HG03575 (cell line): ENCODE measurements around the gene MOB3B.

Experiments used
- ATAC-seq: cut with Tn5 transposase; IDR thresholded peaks from one replicate; pipeline ENCODE4 v1.9.1; 2021; ENCODE audit not compliant: unreplicated experiment, insufficient number of reproducible peaks, low FRiP score; ENCODE audit errors: extremely low read depth

The MOB3B gene

DNA sequence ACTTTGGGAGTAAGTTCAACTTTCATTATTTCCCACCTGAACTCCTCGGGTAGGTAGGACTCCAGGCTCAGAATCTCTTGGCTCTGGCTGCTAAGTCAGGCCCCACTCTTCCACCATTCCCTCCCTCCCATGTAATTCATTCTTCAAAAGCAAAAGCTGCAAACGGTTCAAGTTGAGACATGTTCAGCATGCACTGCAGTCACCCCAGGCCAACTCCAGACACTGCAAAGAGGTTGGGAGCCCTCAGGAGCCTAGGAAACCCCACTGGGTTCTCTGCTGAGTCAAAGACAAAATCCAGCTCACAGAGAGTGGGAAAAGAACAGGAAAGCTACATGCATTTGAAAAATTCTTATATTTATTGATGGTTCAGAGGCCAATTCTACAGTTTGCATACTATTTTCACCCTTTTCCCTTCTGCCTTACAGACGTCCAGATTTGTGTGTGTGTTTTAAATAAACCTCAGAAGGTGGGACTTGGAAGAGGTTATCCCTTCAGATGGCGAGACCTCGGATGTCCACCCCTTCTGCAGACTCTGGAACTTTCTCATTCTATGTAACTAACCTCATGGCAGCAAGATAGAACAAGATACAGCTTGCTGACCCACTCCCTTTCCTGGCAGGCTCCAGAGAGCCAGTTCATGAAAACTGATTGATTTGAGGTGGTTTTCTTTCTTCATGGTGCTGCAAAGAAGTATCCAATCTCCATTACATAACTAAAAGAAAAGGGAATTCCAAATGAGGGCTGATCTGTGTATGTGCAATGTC, 167.0 kb downstream of the MOB3B start:
- no peak for ATAC-seq

DNA sequence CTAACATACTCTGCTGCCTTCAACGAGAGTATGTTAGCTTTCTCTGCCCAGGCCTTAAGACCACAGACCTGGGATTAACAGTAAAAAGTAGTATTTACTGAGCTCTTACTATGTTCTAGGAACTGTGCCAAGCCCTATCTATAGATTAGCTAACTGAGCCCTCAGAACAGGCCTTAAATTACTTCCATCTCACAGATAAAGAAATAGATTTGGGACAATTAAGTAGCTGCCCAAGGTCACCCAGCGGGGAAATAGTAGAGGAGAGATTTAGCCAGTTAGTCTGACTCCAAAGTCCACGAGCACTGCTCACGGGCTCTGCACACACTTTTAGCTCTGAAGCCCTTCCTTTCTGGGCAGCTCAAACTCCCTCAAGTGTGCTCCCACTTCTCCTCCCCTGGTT, 168.1 kb downstream of the MOB3B start:
- ATAC-seq: no peak

DNA sequence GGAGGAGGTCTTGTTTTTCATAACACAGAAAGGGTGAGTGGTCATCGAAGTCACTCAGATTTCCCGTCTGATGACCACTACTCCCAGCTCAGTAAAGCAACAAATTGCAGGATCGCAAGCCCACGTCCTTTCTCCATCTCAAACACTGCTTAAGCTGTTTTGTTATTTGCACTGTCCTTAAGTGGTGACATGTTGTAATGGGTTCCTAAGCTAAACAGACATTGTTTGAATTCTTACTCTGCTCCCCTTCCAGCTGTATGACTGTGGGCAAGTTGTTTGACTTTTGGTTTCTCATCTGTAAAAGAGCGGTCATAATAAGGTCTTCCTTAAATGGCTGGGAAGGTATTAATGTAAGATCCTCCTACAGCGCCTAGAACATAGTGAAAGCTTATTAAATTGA, 169.9 kb downstream of the MOB3B start:
- no peak for ATAC-seq

DNA sequence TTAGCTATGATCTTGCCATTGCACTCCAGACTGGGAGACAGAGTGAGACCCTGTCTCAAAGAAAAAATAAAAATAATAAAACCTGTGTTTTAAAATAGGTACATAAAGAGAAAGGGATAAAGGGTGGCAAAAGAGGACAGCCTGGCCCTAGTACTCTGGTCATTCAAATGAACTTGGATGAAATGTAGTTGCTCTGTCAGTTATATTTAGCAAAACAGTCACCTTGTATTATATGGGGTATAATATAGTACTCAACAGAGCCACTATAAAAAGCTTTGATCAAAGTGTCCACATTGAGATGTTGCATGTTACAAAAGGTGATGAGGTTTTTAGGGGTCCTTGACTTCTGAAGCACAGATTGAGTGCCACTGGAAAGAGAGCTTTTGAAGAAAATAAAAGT, 171.6 kb downstream of the MOB3B start:
- no peak for ATAC-seq

DNA sequence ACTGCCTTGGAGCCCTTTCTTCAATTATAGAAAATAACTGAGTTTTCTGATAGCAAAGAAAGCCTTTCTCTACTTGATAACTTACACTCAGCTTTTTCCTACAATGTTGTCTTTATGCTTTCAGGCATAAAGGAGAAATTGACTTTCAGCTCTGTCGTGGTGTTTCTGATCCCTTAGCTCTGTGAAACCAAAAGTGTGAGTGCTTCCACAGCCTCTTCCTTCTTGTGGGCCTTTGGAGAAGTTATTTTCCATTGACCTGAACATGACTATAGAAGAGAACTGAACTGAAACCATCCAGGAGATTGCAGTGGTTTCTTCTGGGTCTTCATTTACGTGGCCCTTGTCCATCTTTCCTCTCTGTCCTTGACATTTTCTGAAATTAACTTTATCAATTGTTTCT, 173.2 kb downstream of the MOB3B start:
- no peak for ATAC-seq

DNA sequence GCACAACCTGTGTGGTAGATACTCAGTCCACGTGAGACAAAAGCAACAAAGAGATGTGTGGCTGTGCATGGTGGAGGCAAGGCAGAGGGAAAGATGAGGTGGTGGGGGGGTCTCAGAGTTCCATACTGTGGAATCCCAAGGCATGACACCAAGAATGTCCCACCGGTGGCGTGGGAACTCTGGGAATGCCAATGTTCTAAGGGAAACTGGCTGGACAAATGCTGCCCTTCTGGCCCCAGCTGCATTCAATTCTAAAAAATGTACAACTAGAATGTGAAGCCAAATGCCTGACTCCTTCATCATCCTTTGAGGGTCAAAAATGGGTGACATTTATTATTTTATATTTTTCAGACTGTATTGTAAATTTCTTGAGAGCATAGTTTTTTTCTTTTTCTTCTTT, 174.4 kb downstream of the MOB3B start:
- ATAC-seq: no peak

DNA sequence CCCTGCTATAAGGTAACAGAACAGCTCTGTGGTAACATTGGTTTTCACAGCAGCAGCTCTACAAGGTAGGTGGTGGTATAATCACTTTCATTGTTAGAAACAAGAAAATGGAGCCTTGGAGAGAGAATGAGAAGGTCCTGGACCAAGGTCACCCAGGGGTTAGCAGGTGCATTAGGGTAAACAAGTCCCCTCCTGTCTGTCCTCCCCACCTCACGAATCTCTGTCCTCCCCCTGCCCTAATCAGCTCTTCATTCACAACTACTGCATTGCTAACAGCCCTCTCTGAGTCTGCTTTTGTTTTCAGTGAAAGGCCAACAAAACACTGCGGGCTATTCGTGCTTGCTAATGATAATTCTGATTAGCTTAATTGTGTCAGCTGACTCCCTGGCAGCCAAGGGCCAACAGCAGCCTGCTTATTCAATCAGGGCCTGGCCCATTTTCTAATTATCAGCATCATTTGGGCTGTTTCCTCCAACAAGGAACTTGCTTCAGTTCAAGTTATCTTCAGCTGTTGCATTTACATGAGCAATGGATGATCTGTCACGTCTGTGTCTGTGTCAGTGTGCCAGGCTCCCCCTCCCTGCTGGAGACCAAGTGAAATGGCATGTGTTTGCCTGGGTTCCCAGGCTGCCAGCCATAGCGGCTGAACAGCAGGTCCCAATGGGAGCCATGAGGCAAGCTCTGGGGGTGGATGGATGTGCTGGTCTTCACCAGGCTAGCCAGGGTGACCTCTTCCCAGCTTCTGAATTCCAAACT, 176.0 kb downstream of the MOB3B start:
- peak; percentile 7 for ATAC-seq

DNA sequence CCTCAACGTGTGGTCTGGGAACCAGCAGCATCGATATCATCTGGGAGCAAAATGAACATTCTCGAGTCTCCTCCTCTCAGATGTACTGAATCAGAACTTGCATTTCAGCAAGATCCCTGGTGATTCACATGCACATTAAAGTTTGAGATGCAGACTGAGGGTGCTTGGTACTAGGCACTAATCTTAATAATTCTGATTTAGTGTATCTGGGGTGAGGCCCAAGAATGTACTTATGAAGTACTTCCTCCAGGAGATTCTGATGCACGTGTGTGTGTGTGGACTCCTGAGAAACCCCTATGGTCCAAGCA, 176.5 kb downstream of the MOB3B start:
- peak; percentile 54 for ATAC-seq

DNA sequence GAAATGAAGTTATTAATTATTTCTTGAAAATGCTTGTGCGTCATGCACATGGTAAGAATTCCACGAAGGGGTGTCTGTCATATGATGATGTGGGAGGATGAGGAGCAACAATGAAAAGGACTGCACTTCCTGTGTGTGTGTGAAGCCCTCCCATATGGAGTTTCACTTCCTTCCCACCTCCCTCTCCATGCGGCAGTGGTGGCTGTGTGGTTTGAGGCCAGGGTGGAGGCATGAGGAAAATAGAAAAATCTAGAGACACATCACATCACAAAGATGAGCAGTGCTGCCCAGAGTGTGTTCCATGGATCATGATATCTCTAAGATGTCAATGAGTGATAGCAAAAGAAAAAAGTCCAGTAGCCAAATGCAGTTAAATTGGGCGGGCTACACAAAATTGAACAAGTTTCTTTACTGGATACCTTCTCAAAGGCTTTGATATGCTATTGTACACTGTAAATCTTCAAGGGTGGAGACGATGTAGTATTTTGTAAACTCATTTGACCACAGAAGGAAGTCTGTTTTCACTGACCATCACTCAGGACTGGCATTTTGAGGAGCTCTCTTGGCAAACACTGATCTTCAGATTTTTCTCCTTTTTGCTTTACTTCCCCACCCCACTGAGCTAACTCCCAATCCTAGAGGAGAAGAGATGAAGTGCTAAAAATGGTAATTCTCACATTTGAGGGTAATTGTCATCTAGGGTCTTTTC, 177.0 kb downstream of the MOB3B start:
- ATAC-seq: peak; percentile 28

DNA sequence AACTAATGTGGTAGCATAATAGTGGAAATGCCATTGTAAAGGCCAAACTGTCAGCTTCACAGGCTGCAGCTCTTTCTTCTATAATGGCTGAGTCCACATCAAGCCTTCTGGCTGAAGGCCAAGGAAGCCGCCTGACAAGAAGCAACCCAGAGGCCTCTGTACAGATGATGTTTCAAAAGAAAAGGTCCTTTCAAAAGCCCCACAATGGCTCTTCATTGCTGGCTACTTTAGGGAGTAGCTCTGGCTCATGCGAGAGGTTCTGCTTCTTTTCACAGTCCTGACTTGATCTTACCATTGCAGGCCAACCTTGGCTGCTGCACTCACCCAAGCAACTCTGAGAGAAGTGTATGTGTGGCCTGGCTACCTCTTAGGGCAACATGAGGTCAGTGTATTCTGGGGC, 178.2 kb downstream of the MOB3B start:
- no peak for ATAC-seq

DNA sequence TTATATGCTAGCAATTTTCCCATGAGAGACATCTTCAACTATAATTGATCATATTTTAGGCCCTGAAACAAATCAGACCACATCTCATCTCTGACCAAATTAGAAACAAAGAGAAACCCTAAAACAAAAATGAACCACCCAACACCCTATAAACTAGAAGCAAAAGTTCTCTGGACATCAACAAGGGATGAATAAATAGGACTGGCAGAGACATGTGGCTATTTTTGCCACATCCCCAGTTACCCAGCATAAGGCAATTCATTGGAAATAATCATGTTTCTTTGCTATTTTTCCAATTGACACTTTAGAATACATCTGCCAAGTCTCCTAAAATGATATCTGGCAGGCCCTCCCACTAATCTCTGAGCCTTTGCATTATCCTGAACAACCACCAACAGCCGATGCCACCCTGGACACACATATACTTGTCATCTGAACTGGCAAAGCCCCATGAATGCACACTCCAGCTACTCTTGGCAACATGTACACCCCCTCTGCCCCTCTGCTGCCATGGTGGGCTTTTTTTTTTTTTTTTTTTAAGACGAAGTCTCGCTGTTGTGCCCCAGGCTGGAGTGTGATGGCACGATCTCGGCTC, 179.1 kb downstream of the MOB3B start:
- ATAC-seq: no peak

DNA sequence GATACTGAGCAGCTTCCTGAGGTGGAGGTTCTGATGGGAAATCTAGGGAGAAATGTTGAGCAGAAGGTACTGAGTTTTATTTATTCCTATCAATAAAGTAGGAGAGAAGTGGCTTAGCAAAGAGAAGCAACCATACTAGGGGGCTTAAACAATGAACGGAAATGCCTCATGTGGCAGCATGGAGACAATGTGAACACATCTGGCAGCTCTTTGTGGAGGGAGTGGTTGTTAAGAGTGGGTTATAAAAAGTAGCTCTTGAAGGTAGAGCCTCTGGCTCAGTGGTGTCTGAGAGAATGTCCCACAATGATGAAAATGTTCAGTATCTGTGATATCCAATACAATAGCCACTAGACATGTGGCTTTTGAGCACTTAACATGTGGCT, 179.9 kb downstream of the MOB3B start:
- no peak for ATAC-seq

DNA sequence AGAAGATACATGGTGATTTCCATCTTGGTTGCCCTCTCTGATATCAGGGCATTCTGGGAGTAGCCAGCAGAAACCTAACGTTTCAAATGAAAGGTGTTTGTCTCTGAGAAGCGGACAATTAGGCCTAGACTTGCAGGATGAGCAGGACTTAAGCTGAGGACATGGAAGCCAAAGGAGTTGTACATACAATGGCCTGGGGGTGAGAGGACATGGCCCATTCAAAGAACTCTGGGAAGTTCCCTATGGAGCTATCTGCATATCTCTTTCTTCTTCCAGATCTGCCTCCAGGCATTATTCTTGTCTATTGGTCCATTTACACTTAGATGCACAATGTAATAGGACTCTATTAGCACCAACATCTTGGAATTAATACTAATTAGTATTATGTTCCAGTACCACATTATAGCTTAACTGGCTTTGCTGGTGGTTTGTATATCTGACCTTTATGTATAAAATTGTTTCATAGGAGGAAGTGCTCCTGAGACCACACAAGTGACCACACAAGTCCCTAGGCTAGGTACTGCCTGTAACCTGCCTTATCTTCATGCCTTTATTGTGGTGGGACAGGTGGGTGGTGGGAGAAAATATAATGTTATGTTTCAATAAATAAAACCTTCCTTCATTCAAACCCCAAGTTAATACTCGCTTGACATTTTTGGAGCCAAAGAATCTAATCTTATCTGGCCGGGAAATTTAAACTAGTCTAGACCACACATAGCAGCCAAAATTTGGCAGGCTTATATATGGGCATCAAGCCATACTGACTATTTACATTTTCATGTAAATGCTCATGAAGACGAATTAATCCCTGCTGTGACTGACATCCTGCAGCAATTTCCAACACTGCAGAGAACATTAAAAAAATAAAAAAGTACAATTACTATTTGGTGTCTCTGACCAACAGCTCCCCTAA, 180.6 kb downstream of the MOB3B start:
- ATAC-seq: no peak

DNA sequence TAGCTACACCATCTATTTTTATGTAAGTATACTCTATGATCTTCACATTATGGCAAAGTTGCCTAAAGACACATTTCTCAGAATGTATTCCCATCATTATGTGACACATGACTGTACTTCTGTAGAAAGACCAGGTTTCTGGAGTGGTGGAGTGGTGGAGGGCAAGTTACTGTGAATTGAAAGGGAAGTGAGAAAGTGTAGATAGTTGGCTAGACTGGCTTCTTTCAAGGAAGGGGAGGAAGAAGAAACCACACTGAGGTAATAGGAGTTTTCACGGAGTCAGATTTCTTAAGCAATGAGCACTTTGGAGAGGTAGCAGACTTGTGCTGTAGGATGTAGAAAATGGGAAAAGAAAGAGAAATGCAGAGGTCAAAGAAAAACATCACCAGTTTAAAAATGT, 181.7 kb downstream of the MOB3B start:
- ATAC-seq: no peak

DNA sequence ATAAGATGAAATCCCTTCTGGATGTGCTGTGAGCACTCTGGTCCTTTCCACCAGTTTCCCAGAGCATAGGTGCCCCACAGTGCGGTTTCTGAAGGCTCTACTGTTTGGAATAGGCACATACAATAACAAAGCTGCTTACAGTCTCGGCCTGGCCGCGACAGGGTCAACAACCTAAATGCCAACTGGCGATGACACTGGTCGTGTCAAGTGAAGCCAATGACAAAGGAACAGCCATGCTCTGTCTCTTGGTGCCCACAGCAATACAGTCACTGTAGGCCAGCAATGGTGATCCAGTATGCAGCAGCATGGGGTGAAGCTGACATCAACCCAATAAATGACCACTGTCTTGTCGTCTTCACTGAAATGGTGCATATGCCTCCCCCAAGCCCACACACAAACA, 184.8 kb downstream of the MOB3B start:
- ATAC-seq: no peak

DNA sequence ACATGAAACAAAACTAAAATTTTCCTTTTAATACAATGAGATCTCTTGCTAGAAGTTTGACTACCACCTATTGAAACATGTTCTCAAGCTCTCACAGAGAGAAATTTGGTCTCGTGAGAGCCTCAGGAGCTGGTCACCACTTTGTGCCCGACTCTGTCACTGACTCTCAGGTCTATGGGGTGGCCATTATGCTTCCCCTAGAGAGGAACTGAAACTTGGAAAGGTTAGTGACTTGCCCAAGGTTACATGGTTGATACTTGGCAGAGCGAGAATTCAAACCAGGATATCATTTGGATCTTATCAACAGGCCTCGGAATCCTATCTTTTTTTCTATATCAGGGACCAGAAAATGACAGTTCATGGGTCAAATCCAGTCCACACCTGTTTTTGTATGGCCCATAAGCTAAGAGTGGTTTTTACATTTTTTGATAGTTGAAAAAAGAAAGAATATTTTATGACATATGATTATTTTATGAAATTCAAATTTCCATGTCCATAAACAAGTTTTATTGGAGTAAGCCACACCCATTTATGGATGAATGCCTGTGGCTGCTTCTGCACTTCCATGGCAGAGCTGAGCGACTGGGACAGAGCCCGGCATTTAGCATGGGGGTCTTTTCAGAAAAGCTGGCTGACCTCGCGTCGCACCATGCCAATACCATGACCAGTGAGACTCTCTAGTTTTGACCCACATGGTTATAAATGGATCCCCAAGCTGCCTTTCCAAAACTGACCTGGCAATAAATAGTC, 187.9 kb downstream of the MOB3B start:
- no peak for ATAC-seq

DNA sequence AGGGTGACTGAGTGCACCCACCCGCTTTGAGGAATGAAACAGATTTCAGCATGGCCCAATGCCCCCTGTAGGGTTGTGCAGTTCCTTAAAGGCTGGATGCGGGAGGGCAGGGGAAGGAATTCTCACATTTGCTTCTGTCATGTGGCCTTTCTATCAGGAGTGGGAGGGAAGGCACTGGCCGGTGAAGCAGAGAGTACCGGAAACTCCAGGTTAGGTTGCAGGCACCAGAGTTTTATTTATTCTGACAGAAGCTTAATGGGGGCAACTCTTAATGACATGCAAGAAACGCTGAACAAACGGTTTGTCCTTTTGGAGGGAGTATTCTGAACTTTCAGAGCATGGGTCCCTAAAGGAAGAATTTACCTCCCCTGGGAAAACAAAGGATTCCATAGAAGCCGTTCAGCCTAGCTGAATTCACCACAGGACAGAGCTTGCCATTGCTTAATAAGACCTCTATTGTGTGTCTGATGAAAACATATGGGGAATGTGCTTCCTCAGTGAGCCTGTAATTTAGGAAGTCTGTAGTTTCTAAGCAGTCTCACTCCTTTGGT, 188.6 kb downstream of the MOB3B start:
- ATAC-seq: no peak

DNA sequence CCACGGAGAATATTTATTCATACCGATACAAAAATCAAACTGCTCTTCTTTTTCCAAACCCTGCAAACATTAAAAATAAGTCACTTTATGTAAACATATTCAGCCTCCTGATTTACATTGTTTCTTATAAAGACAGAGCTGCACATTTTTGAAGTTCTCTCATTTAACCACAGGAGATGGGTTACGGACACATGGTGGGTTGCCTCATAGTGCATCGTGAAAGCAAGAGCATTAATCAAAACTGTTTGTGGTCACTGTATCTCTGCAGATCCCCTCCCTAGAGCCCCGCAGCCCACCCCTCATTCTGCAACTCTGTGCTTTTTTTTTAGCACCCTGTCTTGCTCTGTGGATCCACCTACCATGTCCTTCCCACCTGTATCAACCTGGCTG, 189.3 kb downstream of the MOB3B start:
- ATAC-seq: no peak
